GM18519 (cell line): ENCODE results near the gene MROH9.

Experiments
- ATAC-seq: cut with Tn5 transposase; IDR thresholded peaks from one replicate; pipeline ENCODE4 v1.9.1; 2021; ENCODE audit warnings: mild to moderate bottlenecking, moderate library complexity; ENCODE audit not compliant: unreplicated experiment, low FRiP score

Gene MROH9

GRCh38 chr1:170964506-170964905 is 29.2 kb downstream of the MROH9 start:
- ATAC-seq, result no peak

GRCh38 chr1:170967042-170967910 is 31.9 kb downstream of the MROH9 start:
- ATAC-seq, result peak; percentile 86

DNA sequence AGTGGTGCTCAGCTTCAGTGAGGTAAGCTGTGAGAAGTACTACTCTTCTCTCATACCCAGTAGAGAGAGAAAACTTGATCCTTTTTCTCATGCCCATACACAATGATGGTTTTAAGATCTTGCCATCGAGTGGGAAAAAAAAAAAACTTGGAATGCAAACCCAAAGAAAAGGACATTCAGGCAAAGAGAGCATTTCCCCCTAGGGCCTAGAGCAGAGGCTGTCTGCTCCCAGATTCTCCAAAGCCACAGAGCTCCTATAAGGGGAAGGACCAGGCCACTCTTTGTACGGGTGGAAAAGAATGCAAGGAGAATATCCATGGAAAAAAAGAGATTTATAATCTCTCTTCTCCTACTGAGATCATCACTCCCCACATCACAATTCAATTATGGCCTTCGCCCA is 34.9 kb downstream of the MROH9 start:
- no peak for ATAC-seq

GRCh38 chr1:170978371-170978910 is 43.1 kb downstream of the MROH9 start:
- no peak for ATAC-seq

- no peak for ATAC-seq
Measured at GRCh38 chr1:170985406-170985805, 50.1 kb downstream of the MROH9 start.

GRCh38 chr1:170986901-170987300 is 51.6 kb downstream of the MROH9 start:
- ATAC-seq, result no peak

DNA sequence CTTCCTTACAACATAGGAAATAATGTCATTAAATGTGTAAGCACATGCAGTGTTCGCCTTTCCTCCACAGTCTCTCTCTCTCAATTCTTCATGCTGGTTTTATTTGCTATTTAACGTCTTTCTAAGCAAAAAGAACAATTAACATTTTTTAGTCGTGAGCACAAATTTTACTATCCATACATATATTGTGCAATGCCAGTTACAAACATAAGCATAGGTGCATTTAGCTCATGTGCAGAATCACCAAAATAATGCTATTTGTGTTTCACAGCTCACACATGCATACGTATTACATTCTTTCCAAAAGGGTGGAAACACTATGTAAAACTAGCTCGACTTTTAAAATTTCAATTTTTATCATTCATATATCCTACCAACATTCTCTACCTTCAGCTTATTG is 52.1 kb downstream of the MROH9 start:
- ATAC-seq, result no peak

DNA sequence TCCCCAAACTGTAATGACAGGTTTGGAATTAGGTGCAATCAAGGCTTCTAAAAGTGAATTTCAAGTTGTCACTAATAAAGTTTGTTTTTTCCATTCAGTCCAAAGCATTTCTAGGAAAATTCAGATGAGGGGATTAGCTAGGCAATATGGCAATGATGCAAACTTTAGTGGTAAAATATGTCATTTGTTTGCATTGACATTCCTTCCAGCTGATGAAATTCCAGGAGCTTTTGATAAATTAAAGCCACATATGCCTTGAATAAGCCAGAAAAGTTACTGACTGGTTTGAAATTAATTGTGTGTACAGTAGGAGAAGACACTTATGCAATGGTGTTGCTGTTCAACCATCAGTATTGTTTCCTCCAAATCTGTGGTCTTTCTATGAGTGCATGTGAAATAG is 57.8 kb downstream of the MROH9 start:
- ATAC-seq, result no peak

GRCh38 chr1:170993717-170994116 is 58.4 kb downstream of the MROH9 start:
- ATAC-seq, result no peak

GRCh38 chr1:171014880-171015279 is 79.5 kb downstream of the MROH9 start:
- no peak for ATAC-seq

GRCh38 chr1:171017426-171017825 is 82.1 kb downstream of the MROH9 start:
- ATAC-seq, result no peak

DNA sequence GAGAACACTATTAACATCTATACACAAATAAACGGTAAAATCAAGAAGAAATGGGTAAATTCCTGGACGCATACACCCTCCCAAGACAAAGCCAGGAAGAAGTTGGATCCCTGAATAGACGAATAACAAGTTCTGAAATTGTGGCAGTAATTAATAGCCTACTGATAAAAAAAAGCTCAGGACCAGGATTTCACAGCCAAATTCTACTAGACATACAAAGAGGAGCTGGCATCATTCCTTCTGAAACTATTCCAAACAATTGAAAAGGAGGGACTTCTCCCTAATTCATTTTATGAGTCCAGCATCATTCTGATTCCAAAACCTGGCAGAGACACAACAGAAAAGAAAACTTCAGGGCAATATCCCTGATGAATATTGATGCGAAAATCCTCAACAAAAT is 84.6 kb downstream of the MROH9 start:
- no peak for ATAC-seq

- no peak for ATAC-seq
Measured at GRCh38 chr1:171032822-171033702, 97.7 kb downstream of the MROH9 start.

GRCh38 chr1:171037626-171038025 is 102.3 kb downstream of the MROH9 start:
- ATAC-seq, result no peak

DNA sequence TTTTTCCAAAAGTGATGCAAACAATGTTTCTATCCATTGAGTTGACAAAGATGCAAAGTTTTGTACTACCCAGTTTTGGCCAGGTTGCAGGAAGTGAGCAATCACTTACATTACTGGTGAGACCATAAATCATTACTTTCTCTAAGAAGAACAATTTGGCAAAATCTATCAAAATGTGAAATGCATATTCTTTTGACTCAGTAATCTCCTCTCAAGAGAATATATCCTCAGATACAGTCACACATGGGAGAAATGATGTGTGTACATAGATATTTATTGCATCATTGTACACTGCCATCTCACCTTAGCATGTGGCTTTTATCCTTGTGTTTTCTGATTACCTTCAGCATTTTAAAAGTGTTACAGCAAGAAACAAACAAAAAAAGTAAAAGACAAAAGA is 103.0 kb downstream of the MROH9 start:
- no peak for ATAC-seq

- ATAC-seq, result no peak
Measured at GRCh38 chr1:171048014-171048413, 112.7 kb downstream of the MROH9 start.

- ATAC-seq, result no peak
Measured at GRCh38 chr1:171052977-171053376, 117.6 kb downstream of the MROH9 start.

DNA sequence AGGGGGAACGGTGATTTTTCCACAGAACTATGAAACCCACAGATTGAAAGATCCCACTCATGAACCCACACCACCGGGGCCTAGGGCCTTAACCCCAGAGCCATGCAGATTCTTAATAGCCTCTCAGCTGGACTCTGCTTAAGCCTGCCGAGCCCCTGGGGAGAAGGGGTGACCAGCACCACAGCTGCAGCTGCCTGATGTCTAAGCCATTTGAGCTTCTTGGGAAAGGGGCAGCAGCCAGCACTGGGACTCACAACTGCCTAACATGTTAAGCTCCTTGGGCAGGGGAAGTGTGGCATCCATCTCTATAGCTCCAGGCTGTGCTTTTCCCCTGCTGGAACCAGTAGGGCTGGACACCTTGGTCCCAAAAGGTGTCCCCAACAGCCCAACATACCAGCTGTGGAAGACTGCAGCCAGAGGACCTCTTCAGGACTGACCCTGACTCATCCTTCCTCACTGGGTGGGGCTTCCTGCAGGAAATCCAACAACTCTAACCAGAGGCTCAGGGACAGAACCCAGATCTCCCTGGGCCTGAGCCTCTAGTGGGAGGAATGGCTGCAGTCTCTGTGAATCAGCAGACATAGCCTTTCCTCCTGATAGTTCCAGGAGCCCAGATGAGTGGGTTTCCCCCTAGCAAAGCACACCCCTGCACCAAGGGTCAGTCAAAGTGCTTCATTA is 120.8 kb downstream of the MROH9 start:
- no peak for ATAC-seq

- no peak for ATAC-seq
Measured at GRCh38 chr1:171061425-171062143, 126.2 kb downstream of the MROH9 start.

GRCh38 chr1:171062902-171063301 is 127.6 kb downstream of the MROH9 start:
- no peak for ATAC-seq
